Measurements from ENCODE around the gene IGSF9.

The IGSF9 gene

GRCh38 chr1:159990005-159990404 lies 44.6 kb upstream of the IGSF9 start:
- no peaks in the 10 kb centered on the region for H3K4me1 ChIP-seq (ENCODE audit: insufficient read depth, poor library complexity, severe bottlenecking)
- no peak for TF ChIP-seq CTCF (IDR thresholded peaks at IDR 0.05; ENCODE audit: poor library complexity, severe bottlenecking)
- DNase-seq (ENCODE audit: low spot score) (no peak), ATAC-seq (ENCODE audit: low read depth) (no peak)
- no peaks in the 10 kb centered on the region for H3K9me3 ChIP-seq (ENCODE audit: severe bottlenecking)
- no peaks in the 10 kb centered on the region for H3K27me3 ChIP-seq (ENCODE audit: insufficient read depth, poor library complexity, severe bottlenecking)
- H3K4me3 ChIP-seq (ENCODE audit: severe bottlenecking): no peak overlapping the region
- H3K27ac ChIP-seq (ENCODE audit: poor library complexity, severe bottlenecking): no peak overlapping the region
- H3K36me3 ChIP-seq (ENCODE audit: low read depth): no peaks in the 10 kb centered on the region

GRCh38 chr1:159989581-159989980 lies 44.2 kb upstream of the IGSF9 start:
- TF ChIP-seq CTCF (IDR thresholded peaks at IDR 0.05; ENCODE audit: poor library complexity, severe bottlenecking): no peak
- no peak overlapping the region for H3K4me3 ChIP-seq (ENCODE audit: severe bottlenecking)
- no peak overlapping the region for H3K27ac ChIP-seq (ENCODE audit: poor library complexity, severe bottlenecking)
- no peaks in the 10 kb centered on the region for H3K4me1 ChIP-seq (ENCODE audit: insufficient read depth, poor library complexity, severe bottlenecking)
- no peaks in the 10 kb centered on the region for H3K27me3 ChIP-seq (ENCODE audit: insufficient read depth, poor library complexity, severe bottlenecking)
- DNase-seq (ENCODE audit: low spot score) (no peak), ATAC-seq (ENCODE audit: low read depth) (no peak)
- no peaks in the 10 kb centered on the region for H3K36me3 ChIP-seq (ENCODE audit: low read depth)
- no peaks in the 10 kb centered on the region for H3K9me3 ChIP-seq (ENCODE audit: severe bottlenecking)

- H3K9me3 ChIP-seq (ENCODE audit: severe bottlenecking): no peaks in the 10 kb centered on the region
- TF ChIP-seq CTCF (IDR thresholded peaks at IDR 0.05; ENCODE audit: poor library complexity, severe bottlenecking): no peak
- no peak overlapping the region for H3K27ac ChIP-seq (ENCODE audit: poor library complexity, severe bottlenecking)
- no peak for ATAC-seq (ENCODE audit: low read depth)
- H3K4me1 ChIP-seq (ENCODE audit: insufficient read depth, poor library complexity, severe bottlenecking): no peaks in the 10 kb centered on the region
- H3K36me3 ChIP-seq (ENCODE audit: low read depth): no peaks in the 10 kb centered on the region
- DNase-seq (ENCODE audit: low spot score): no peak
- no peak overlapping the region for H3K4me3 ChIP-seq (ENCODE audit: severe bottlenecking)
- H3K27me3 ChIP-seq (ENCODE audit: insufficient read depth, poor library complexity, severe bottlenecking): no peaks in the 10 kb centered on the region
Observed at GRCh38 chr1:159988006-159988405, 42.6 kb upstream of the IGSF9 start.

- DNase-seq (ENCODE audit: low spot score) (no peak), ATAC-seq (ENCODE audit: low read depth) (no peak)
- Histone ChIP-seq H3K36me3 (ENCODE audit: low read depth) (no peaks in the 10 kb centered on the region), H3K27me3 (ENCODE audit: insufficient read depth, poor library complexity, severe bottlenecking) (no peaks in the 10 kb centered on the region), H3K4me1 (ENCODE audit: insufficient read depth, poor library complexity, severe bottlenecking) (no peaks in the 10 kb centered on the region), H3K27ac (ENCODE audit: poor library complexity, severe bottlenecking) (no peak overlapping the region), H3K9me3 (ENCODE audit: severe bottlenecking) (no peaks in the 10 kb centered on the region), H3K4me3 (ENCODE audit: severe bottlenecking) (no peak overlapping the region)
- no peak for TF ChIP-seq CTCF (IDR thresholded peaks at IDR 0.05; ENCODE audit: poor library complexity, severe bottlenecking)
Observed at GRCh38 chr1:159987186-159987585, 41.8 kb upstream of the IGSF9 start.

GRCh38 chr1:159986531-159986930 lies 41.1 kb upstream of the IGSF9 start:
- Histone ChIP-seq H3K4me1 (ENCODE audit: insufficient read depth, poor library complexity, severe bottlenecking) (no peaks in the 10 kb centered on the region), H3K9me3 (ENCODE audit: severe bottlenecking) (no peaks in the 10 kb centered on the region), H3K36me3 (ENCODE audit: low read depth) (no peaks in the 10 kb centered on the region), H3K27me3 (ENCODE audit: insufficient read depth, poor library complexity, severe bottlenecking) (no peaks in the 10 kb centered on the region), H3K27ac (ENCODE audit: poor library complexity, severe bottlenecking) (no peak overlapping the region), H3K4me3 (ENCODE audit: severe bottlenecking) (no peak overlapping the region)
- ATAC-seq (ENCODE audit: low read depth) (no peak), DNase-seq (ENCODE audit: low spot score) (no peak)
- no peak for TF ChIP-seq CTCF (IDR thresholded peaks at IDR 0.05; ENCODE audit: poor library complexity, severe bottlenecking)

Data from RWPE2 (cell line).